HG02840 (cell line): ENCODE results near the gene SPNS2.

Experiments
- ATAC-seq: cut with Tn5 transposase; IDR thresholded peaks from one replicate; pipeline ENCODE4 v1.9.1; 2021; ENCODE audit warnings: mild to moderate bottlenecking, moderate library complexity, moderate number of reproducible peaks; ENCODE audit not compliant: unreplicated experiment, low FRiP score

The SPNS2 gene

DNA sequence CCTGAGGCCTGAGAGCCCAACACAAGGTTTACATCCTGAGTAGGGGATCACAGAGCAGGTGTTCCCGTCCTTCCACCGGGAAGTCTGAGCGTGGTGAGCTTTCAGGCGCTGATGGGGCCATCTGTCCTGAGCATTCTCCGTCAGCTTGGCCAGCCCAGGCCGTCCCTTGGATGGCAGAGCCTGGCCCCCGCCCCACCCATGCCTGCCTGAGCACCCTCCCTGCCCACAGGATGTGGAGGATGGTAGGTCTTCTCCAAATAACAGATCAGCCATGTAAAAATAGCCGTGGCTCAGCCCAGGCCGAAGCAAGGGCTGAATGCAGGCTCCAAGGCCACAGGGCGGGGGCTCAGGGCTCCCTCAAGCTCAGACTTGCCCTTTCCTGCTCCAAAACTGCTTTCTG, 20.2 kb downstream of the SPNS2 start:
- no peak for ATAC-seq

DNA sequence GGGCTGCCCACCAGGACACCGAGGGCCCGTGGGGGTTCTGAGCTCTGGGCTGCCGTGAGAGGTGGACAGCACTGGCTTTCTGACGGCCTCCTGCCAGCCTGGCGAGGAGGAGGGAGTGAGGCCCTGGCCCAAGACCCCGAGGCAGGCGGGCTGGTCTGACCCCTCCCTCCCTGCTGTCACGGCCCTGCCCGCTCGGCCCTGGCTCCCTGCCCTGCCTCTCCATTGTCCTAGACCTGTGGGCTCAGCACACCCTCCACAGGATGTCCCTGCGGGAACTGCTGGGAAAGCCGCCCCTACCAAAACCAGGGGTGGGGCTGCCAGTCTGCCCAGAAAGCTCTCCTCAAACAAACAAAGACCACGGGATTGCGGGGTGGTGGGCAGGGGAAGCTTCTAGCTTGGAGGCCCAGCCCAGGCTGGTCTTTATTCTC, 20.7 kb downstream of the SPNS2 start:
- ATAC-seq, result no peak

DNA sequence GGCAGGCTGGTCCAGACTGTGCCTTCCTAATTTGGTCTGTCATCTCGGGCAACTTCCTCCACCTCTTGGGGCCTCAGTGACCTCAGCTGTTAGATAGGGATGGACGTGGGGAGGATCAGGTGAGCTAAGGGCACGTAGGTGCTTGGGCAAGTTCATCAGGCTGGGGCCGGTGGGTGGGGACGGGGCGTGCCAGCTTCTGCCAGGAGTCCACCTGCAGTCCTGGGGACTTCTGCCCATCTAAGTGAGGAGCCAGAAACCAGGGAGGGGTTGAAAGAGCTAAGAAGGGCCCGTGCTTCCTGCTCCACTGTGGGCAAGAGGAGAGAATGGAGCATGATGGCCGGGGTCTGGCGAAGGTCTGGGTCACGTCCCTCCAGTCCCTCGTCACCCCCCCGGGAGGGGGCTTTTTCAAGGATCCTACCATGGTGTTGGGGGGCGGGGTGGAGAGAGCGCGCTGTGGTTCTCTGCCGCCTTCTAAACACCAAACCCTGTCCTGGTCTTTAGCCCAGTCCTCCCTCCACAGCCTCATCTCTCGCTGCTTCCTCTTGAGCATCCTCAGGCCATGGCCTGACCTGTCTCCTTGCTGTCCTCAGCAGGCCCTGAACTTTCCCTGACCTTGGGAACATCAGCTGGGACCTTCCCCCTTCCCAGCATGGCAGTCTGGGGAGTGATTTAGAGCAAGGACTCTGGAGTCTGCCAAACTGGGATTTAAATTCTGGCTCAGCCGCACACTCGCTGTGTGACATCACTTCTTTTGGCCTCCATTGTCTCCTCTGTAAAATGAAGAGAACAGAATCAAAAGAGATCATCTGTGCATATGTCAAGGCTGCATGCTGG, 21.6 kb downstream of the SPNS2 start:
- no peak for ATAC-seq

DNA sequence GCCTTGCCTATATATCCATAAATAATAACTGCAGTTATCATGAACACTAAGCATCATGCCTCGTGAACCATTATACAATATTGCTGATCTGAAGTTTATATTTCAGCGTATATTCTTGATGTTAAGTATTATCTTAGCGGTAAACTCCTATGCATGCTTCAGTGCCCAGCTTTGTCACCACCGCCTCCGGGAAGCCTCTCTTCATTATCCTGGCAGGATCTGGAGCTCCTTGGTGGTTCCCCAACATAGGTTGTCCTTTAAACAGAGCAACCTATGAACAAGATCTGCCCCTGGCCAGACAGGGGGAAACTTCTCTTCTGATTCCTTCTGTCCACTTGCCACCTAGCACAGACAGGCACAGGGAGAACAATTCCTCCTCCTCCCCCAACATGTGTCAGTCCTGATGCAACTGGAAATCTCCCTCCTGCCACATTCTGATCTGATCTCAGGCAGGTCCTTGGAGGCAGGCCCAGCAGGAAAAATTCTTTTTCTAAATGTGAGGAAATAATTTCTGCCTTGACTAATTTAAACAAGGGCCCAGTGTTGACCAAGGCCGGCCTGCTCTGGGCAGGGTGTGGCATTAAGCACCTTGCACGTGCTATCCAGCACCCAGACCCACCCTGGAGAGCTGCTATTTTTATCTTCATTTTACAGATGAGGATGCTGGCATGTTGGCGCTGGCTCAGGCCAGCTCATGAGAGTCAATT, 22.4 kb downstream of the SPNS2 start:
- ATAC-seq, result no peak

DNA sequence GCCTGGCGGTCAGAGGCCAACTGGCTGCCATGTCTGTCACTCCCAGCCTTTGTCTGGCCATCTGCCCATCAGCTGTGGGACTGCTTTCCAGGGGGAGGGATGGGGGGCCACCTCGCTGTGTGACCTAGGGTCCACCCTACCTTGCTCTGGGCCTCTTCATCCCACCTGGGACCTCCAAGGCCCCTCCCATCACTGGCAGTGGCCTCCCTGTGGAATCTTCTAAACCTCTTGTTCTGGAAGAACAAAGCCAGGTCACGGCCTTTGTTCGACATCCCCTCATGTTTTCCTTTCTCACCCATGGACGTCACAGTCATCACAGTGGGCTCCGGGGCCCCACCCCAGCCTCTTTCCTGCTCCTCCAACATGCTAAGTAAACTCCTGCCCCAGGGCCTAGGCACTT, 24.0 kb downstream of the SPNS2 start:
- no peak for ATAC-seq

DNA sequence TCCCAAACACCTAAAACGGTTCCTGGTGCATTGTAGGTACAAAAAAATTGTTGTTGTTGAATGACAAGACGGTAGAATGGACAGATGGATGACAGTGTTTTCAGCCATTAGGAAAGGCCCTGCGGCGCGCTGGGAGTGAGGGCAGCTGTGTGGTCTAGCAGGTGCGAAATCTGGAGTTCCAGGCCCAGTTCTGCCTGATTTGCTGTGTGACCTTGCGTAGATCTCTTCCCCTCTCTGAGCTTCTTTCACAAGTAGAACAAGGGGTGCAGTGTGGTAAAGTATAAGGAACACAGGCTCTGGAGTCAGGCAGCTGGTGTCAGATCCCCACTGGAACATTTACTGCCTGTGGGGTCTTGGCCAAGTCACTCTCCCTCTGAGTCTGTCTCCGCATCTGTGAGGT, 25.3 kb downstream of the SPNS2 start:
- ATAC-seq, result no peak

DNA sequence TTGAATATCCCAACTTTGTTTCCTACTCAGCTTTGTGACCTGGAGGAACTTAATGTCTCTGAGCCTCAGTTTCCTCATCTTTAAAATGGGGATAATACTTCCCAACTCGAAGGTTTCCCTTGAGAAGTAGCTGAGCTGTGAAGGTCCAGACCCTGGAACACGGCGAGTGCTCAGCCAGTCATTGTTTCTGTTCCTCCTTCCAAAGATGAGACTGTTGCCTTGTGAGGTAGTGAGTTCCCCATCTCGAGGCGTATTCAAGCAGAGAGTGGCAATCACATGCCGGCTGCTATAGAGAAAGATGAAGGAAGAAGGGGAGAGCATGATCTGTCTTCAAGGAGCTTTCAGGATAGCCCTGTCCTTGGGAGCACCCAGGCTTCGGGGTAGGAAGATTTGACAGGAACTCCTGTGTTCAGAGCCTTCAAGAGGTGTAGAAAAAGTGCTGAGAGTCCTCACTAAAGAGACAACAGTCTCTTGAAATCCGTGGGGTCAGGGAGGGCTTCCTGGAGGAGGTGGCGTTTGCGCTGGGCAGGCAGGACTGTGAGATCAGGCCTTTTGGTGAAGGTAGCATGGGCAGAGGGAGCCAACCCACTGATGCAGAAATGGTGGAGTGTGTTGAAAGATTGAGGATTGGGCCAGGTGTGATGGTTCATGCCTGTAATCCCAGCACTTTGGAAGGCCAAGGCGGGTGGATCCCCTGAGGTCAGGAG, 27.2 kb downstream of the SPNS2 start:
- ATAC-seq, result no peak

DNA sequence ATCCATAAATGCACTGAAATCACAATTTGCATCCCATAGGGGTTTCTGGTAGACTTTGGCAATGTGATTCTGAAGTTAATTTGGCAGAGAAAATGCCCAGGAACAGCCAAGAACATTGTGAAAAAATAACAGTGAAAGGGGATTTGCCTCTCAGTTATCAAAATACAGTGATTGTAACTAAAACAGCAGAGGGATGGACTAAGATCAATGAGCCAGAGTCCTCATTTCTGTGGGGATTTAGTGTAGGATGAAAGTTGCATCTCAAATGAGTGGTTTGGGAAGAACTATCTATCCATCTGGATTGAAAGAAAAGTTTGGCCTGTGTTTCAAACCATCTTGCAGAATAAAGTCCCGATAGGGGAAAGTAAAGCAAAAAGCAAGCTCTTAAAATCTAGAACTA, 28.5 kb downstream of the SPNS2 start:
- no peak for ATAC-seq

DNA sequence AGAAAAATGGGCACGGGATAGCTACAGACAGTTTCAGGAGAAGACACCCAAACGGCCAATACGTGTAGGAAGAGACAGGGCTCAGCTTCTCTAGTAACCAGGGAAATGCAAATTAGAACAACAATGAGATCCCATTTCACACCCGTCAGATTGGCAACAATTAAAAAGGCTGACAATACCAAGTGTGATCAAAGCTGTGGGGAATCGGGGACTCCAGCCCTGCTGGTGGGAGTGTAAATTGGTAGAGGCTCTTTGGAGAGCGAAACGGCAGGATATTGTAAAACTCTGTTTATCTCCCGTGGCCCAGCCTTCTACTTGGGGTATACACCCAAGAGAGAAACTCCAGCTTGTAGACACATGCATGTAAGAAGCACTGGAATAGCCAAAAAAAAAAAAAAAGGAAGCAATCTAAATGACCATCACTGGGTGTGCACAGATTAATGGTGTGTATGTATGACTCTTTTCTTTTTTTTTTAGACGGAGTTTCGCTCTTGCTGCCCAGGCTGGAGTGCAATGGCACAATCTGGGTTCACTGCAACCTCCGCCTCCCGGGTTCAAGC, 29.0 kb downstream of the SPNS2 start:
- no peak for ATAC-seq

DNA sequence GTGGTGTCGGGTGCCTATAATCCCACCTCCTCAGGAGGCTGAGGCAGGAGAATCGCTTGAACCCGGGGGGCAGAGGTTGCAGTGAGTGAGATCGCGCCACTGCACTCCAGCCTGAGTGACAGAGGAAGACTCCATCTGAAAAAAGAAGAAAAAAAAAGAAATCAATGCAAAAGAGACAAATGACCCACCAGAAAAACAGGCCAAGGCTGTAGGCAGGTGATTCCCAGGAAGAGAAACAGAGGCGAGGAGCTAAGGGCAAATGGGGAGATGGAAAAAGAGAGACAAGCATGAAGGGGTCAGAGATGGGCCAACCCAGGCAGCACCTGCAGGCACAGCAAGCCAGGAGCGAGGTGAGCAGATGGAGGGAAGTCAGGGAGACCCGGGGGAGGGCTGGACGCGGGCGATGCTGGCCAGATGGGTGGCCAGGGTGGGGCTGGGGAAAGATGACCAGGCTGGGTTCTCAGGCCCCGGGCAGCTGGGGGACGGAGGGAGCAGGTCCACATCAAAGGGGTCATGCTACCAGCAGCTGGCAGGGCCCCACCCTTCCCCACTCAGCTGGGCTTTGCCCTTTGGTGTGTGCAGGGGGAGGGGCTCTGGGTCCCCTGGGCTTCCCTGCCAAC, 31.0 kb downstream of the SPNS2 start:
- ATAC-seq, result no peak

DNA sequence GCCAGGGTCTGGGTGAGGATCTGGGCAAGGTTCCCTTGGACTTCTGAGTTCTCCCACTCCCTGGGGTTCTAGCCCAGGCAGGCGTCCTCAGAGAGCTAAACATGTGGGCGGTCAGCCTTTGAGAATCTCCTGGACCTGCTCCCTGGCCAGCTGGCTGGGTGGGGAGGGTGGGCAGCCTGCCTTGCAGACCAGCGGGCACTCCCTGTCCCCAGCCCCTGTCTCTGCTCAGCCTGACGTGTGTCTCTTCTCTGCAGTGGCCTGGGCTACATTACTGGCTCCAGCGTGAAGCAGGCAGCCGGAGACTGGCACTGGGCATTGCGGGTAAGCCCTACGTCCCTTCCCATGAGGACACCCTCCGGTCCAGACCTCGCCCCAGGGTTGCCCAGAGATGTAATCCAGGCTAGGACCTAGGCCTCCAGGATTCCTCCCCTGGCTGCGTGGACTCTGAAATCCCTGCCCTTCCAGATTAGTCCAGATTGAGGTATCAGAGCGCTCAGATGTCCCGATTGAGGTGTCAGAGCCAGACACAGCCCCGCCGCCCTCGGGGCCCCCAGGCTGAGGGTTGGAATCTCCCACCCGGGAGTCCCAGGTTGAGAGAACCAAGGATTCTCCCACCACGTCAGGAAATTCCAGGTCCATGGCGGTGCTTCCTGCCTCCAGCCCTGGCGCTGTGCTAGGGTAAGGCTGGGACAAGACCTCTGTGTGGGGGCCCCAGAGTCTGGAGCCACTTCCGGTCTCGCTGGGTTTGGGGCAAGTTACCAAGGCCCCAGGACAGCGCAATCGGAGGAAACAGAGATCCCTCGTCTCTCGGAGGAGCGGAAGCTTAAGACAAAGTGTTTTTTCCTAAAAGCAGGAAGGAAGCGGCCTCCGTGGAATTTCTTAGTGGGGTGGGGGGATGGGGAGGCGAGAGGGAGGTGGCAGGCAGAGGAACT, 32.4 kb downstream of the SPNS2 start:
- no peak for ATAC-seq

DNA sequence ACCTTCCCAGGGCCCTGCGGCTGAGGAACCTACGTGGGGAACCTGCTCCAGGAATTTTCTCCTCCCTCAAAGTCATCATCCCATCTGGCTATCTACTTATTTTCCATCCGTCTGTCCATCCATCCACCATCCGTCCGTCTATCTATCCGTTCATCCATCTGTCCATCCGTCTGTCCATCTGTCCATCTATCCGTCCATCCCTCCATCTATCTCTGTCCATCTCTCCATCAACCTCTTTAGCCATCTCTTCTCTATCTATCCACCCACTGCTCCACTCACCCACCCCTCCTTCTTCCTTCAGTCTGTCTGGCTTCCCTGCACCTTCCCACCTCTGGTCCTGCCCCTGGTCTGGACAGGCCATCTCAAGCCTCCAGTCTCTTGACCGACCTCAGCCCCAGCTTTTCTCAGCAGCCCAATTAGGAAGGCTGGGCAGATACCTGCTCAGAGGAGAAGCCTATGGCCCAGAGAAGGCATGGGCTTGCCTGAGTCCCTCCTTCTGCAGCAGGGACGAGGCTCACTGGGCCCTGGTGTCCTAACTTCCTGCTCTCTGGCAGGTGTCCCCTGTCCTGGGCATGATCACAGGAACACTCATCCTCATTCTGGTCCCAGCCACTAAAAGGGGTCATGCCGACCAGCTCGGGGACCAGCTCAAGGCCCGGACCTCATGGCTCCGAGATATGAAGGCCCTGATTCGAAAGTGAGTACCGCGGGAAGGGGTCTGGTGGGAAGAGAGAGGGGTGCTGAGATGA, 33.5 kb downstream of the SPNS2 start:
- no peak for ATAC-seq

DNA sequence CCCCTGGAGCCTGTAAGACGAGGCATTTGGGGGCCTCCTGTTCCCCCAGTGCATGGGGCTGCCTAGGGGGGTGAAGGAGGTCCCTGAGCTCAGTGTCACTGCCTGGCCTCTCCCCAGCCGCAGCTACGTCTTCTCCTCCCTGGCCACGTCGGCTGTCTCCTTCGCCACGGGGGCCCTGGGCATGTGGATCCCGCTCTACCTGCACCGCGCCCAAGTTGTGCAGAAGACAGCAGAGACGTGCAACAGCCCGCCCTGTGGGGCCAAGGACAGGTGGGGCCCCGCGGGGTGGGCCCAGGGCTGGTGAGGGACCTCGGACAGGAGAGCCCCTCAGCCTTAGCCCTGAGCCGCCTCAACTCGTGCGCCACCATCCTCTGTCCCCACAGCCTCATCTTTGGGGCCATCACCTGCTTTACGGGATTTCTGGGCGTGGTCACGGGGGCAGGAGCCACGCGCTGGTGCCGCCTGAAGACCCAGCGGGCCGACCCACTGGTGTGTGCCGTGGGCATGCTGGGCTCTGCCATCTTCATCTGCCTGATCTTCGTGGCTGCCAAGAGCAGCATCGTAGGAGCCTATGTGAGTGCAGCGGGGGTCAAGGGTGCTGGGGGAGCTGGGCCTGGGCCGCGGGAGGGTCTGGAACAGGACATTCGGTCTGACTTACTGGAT, 34.3 kb downstream of the SPNS2 start:
- no peak for ATAC-seq

DNA sequence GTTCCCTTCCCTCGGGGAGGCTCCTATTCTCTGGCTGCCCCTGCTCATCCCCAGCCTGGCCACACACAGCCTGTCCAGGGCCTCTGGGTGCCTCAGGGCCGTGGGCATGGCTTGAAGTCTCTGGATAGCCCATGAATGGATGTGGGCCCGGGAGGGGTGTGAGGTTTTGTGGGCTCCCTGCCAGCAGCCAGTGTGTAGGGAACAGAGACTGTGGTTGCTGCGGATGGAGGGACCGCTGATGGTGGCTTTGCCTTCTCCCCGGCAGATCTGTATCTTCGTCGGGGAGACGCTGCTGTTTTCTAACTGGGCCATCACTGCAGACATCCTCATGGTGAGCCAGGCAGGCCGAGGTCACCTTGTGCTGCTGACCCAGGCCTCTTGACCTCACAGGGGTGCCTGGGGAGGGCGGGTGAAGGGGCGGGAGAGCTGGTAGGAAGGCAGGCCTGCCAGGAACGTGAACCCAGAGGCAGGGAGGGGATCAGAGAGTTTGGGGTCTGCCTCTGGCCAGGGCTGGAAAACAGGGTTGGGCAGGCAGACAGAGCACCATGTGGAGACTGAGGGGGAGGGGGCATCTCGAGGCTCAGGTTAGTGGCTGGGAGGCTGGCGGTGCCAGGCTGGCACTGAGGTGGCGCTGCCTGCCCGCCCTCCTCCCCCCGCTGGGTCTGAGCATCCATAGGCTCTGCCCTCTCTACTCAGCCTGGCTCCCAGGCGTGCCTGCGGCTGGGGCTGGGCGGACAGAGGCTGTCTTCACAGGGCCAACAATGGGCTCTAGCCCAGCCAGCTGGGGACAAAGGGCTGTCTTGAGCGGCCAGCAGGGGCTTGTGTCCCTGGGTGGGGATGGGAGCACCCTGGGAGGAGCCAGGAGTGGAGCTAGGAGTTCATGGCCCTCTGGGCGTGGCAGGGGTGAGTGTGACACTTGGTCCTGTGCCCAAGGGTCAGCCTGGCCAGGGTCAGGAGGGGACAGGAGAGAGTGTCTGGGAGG, 35.1 kb downstream of the SPNS2 start:
- no peak for ATAC-seq

DNA sequence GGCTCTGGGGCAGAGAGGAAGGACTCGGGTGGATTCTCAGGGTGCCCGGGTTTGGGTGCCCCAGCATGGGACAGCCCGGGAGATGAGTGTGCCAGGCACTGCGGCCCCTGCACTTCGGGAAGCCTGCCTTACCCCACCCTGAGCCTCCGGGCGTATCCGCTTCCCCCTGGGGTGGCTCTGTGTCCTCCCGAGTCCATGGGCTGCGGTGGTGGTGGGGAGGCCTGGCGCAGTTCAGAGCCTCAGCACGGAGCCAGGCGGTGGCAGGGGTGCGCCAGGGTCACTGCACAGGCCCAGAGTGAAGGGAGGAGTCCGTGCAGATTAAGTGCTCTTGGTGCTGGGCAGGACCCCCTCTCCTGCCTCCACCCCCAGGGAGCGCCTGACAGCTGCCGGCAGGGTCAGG, 35.8 kb downstream of the SPNS2 start:
- ATAC-seq, result no peak

DNA sequence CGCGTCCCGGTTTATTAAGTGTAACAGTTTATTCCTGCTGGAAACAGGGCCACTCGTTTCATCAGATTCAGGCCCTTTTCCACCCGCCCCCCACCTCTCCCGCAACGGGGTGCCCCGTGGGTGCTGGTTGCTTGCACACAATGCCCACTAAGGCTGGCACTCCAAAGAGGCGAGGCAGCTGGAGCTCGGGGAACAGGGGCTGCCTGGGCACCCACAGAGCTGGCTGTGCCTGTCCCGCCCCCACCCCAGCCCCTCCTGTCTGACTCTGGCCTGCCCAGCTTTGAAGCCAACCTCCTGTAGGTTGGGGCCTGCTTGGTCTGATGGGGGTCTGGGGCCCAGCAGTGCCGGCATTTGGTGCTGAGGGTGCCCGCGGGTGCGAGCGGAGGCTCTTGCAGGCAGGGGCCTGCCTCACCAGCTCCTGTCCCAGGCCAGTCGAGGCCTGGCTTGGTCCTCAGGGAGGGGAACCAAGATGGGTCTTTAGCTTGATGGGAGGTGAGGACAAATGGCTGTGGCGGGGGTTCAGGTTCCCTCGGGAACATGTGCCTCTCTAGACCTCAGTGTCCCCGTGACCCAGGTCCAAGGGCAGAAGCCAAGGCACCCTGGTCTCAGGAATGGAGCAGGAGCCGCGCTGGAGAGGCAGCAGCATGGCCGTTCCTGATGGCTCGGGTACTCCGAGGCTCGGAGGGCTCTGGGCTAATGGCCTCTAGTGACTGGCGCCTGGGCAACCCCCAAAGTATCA, 36.4 kb downstream of the SPNS2 start:
- ATAC-seq, result no peak
